ENCODE data around the gene BIRC6.

Gene BIRC6

DNA sequence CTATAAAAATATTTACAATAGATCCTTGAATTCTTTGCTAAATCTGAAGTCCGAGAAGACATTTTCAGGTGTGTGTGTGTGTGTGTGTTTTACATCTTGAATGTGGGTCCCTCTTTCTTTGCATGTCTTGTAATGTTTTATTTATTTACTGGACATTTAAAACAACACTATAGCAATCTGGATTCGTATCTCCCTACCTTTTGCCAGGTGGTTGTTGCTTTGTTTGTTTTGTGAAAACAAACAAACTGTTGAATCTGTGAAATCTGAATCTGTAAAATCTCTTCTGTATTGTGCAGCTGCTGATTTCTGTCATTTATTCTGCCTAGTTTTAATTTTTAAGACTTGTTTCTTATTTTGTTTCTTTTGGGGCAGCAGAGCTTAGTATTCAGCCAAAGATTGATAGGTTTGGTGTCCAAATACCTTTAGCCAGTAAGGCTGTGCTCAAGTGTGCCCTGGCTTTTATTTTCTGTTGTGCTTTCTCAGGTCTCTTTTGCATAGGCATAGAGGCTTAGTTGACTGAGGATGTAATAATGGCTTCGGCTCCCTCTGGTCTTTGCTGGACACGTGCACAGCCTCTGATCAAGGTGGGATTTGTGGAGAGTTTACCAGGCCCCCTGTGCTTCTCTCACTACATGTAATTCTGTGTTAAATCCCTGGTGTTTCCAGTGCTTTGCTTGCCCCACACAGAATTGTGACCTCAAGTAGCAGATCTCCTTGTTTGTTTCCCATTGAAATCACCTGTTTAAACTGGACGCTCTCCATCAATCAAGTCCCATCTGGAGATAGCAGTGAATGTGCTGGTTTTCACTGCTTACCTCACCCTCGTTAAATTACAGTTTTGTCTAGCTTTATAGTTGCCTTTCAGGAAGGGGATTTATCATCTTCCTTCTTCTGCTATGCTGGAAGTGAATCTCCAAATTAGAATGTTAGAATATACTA, 71.1 kb downstream of the BIRC6 start:
- Histone ChIP-seq H3K27me3 (replicated peaks; ENCODE audit: control insufficient read depth, insufficient read depth, low read length, poor library complexity, severe bottlenecking) (no peaks in the 10 kb centered on the region), H3K4me1 (ENCODE audit: control insufficient read depth, insufficient read depth, low read length, poor library complexity, severe bottlenecking) (peaks cover 4% of the 10 kb centered on the region), H3K9me3 (ENCODE audit: control insufficient read depth, low read length) (no peaks in the 10 kb centered on the region), H3K4me3 (ENCODE audit: insufficient read depth, low read depth, low read length, poor library complexity, severe bottlenecking) (no peak overlapping the region), H3K27ac (ENCODE audit: insufficient read depth, low read length, poor library complexity, severe bottlenecking) (no peak overlapping the region), H3K36me3 (ENCODE audit: control insufficient read depth, insufficient read depth, low read length) (peaks cover 12% of the 10 kb centered on the region)
- no peak for DNase-seq

DNA sequence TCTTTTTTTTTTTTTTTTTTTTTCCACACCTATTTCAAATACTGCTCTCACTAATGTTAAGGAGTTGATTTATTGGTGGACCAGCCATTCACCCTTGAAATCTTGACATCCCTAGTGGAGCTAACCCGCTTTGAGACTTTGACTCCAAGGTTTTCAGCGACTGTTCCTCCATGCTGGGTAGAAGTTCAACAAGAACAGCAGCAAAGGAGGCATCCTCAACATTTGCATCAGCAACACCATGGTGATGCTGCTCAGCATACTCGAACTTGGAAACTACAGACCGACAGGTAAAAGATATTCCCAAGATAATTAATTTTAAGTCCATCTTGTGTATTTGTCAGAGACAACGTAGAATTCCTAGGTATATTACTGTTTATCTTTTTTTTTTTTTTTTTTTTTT, 74.0 kb downstream of the BIRC6 start:
- Histone ChIP-seq H3K27ac (ENCODE audit: insufficient read depth, low read length, poor library complexity, severe bottlenecking) (no peak overlapping the region), H3K9me3 (ENCODE audit: control insufficient read depth, low read length) (no peaks in the 10 kb centered on the region), H3K27me3 (replicated peaks; ENCODE audit: control insufficient read depth, insufficient read depth, low read length, poor library complexity, severe bottlenecking) (no peaks in the 10 kb centered on the region), H3K4me3 (ENCODE audit: insufficient read depth, low read depth, low read length, poor library complexity, severe bottlenecking) (no peak overlapping the region), H3K36me3 (ENCODE audit: control insufficient read depth, insufficient read depth, low read length) (peaks cover 12% of the 10 kb centered on the region), H3K4me1 (ENCODE audit: control insufficient read depth, insufficient read depth, low read length, poor library complexity, severe bottlenecking) (peaks cover 4% of the 10 kb centered on the region)
- no peak for DNase-seq

- DNase-seq: no peak
- H3K27me3 ChIP-seq (replicated peaks; ENCODE audit: control insufficient read depth, insufficient read depth, low read length, poor library complexity, severe bottlenecking): no peaks in the 10 kb centered on the region
- no peaks in the 10 kb centered on the region for H3K9me3 ChIP-seq (ENCODE audit: control insufficient read depth, low read length)
- peaks cover 39% of the 10 kb centered on the region for H3K36me3 ChIP-seq (ENCODE audit: control insufficient read depth, insufficient read depth, low read length)
- H3K4me1 ChIP-seq (ENCODE audit: control insufficient read depth, insufficient read depth, low read length, poor library complexity, severe bottlenecking): no peaks in the 10 kb centered on the region
- H3K27ac ChIP-seq (ENCODE audit: insufficient read depth, low read length, poor library complexity, severe bottlenecking): no peak overlapping the region
- H3K4me3 ChIP-seq (ENCODE audit: insufficient read depth, low read depth, low read length, poor library complexity, severe bottlenecking): no peak overlapping the region
These were observed 79.3 kb downstream of the BIRC6 start for GRCh38 chr2:32436150-32436549.

GRCh38 chr2:32442020-32442467, 85.2 kb downstream of the BIRC6 start:
- DNase-seq: no peak
- Histone ChIP-seq H3K27ac (ENCODE audit: insufficient read depth, low read length, poor library complexity, severe bottlenecking) (no peak overlapping the region), H3K9me3 (ENCODE audit: control insufficient read depth, low read length) (no peaks in the 10 kb centered on the region), H3K4me3 (ENCODE audit: insufficient read depth, low read depth, low read length, poor library complexity, severe bottlenecking) (no peak overlapping the region), H3K27me3 (replicated peaks; ENCODE audit: control insufficient read depth, insufficient read depth, low read length, poor library complexity, severe bottlenecking) (no peaks in the 10 kb centered on the region), H3K36me3 (ENCODE audit: control insufficient read depth, insufficient read depth, low read length) (peaks cover 62% of the 10 kb centered on the region), H3K4me1 (ENCODE audit: control insufficient read depth, insufficient read depth, low read length, poor library complexity, severe bottlenecking) (no peaks in the 10 kb centered on the region)

DNA sequence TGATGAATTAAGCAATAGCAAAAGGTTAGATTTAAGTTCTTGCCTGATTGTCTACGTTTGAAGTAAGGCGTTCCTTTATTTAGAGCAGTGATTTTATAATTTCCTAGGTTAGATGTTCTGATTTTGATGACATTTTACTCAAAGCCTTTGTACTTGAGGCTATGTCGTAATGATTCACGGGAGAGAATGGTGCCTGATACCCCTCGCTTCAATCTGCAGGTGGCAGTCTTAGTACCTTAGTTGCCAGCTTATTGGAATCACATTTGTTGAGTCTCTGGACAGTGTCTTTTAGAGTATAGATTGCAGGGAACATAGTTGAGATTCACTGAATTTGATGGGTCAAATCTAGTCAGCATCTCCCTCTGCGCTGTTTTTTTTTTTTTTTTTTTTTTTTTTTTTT, 89.5 kb downstream of the BIRC6 start:
- Histone ChIP-seq H3K4me1 (ENCODE audit: control insufficient read depth, insufficient read depth, low read length, poor library complexity, severe bottlenecking) (no peaks in the 10 kb centered on the region), H3K27me3 (replicated peaks; ENCODE audit: control insufficient read depth, insufficient read depth, low read length, poor library complexity, severe bottlenecking) (no peaks in the 10 kb centered on the region), H3K36me3 (ENCODE audit: control insufficient read depth, insufficient read depth, low read length) (peaks cover 52% of the 10 kb centered on the region), H3K27ac (ENCODE audit: insufficient read depth, low read length, poor library complexity, severe bottlenecking) (no peak overlapping the region), H3K9me3 (ENCODE audit: control insufficient read depth, low read length) (no peaks in the 10 kb centered on the region), H3K4me3 (ENCODE audit: insufficient read depth, low read depth, low read length, poor library complexity, severe bottlenecking) (no peak overlapping the region)
- no peak for DNase-seq

DNA sequence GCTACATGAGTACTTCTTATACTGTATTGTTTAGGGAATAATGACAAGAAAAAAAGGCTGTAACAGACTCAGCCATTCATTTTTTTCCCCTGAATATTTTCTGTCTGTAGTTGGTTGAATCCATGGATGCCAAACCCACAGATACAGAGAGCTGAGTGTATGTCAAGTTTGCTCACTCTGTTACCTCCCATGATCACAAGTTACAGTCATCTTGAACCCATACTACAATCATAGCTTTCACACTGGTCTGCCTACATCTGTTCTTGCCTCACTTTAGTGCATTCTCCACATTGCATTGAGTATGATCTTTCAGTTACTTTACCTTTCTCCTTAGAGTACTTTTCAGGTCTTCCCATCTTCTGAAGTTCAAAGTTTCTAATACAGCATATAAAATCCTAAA, 94.0 kb downstream of the BIRC6 start:
- DNase-seq: no peak
- Histone ChIP-seq H3K9me3 (ENCODE audit: control insufficient read depth, low read length) (no peaks in the 10 kb centered on the region), H3K36me3 (ENCODE audit: control insufficient read depth, insufficient read depth, low read length) (peaks cover 21% of the 10 kb centered on the region), H3K27me3 (replicated peaks; ENCODE audit: control insufficient read depth, insufficient read depth, low read length, poor library complexity, severe bottlenecking) (no peaks in the 10 kb centered on the region), H3K27ac (ENCODE audit: insufficient read depth, low read length, poor library complexity, severe bottlenecking) (no peak overlapping the region), H3K4me3 (ENCODE audit: insufficient read depth, low read depth, low read length, poor library complexity, severe bottlenecking) (no peak overlapping the region), H3K4me1 (ENCODE audit: control insufficient read depth, insufficient read depth, low read length, poor library complexity, severe bottlenecking) (no peaks in the 10 kb centered on the region)

GRCh38 chr2:32452338-32453064, 95.7 kb downstream of the BIRC6 start:
- no peaks in the 10 kb centered on the region for H3K27me3 ChIP-seq (replicated peaks; ENCODE audit: control insufficient read depth, insufficient read depth, low read length, poor library complexity, severe bottlenecking)
- DNase-seq: no peak
- H3K4me1 ChIP-seq (ENCODE audit: control insufficient read depth, insufficient read depth, low read length, poor library complexity, severe bottlenecking): no peaks in the 10 kb centered on the region
- H3K9me3 ChIP-seq (ENCODE audit: control insufficient read depth, low read length): no peaks in the 10 kb centered on the region
- peaks cover 15% of the 10 kb centered on the region for H3K36me3 ChIP-seq (ENCODE audit: control insufficient read depth, insufficient read depth, low read length)
- no peak overlapping the region for H3K4me3 ChIP-seq (ENCODE audit: insufficient read depth, low read depth, low read length, poor library complexity, severe bottlenecking)
- H3K27ac ChIP-seq (ENCODE audit: insufficient read depth, low read length, poor library complexity, severe bottlenecking): no peak overlapping the region

DNA sequence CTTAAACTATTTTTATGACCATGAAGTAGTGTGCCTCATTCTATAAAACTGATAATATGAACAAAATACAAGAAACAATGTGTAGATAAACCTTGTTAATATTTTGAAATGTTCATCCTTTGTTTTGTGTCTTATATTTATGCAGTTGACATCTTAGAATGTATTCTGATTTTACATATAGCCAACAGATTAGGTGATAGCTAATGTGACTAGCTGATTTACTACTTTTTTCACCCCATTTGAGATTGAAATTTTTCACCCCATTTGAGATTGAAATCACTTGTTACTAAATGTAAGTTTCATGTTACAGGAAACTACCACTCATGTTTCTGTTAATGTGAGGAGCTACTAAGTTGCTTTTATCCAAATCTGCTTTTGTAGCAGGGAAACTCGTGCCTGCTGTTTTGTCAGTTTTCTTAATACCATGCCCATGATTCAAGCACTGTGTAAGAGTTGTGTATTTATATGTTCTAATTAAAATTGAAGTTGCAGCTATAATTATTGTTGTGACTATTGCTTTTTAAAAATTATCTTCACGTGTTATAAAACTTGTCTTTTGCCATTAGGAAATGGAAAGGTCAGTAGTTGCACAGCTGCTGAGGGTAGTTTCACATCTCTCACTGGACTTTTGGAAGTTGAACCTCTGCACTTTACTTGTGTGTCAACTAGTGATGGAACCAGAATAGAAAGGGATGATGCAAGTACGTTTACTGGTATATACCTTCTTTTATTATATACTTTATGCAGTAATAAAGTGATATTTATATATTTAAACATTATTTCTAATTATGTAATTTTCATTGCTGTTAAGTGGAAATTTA, 96.6 kb downstream of the BIRC6 start:
- H3K36me3 ChIP-seq (ENCODE audit: control insufficient read depth, insufficient read depth, low read length): peaks cover 15% of the 10 kb centered on the region
- H3K4me3 ChIP-seq (ENCODE audit: insufficient read depth, low read depth, low read length, poor library complexity, severe bottlenecking): no peak overlapping the region
- H3K27ac ChIP-seq (ENCODE audit: insufficient read depth, low read length, poor library complexity, severe bottlenecking): no peak overlapping the region
- no peaks in the 10 kb centered on the region for H3K27me3 ChIP-seq (replicated peaks; ENCODE audit: control insufficient read depth, insufficient read depth, low read length, poor library complexity, severe bottlenecking)
- no peak for DNase-seq
- no peaks in the 10 kb centered on the region for H3K9me3 ChIP-seq (ENCODE audit: control insufficient read depth, low read length)
- H3K4me1 ChIP-seq (ENCODE audit: control insufficient read depth, insufficient read depth, low read length, poor library complexity, severe bottlenecking): no peaks in the 10 kb centered on the region

- no peaks in the 10 kb centered on the region for H3K36me3 ChIP-seq (ENCODE audit: control insufficient read depth, insufficient read depth, low read length)
- H3K4me1 ChIP-seq (ENCODE audit: control insufficient read depth, insufficient read depth, low read length, poor library complexity, severe bottlenecking): no peaks in the 10 kb centered on the region
- no peak overlapping the region for H3K4me3 ChIP-seq (ENCODE audit: insufficient read depth, low read depth, low read length, poor library complexity, severe bottlenecking)
- no peaks in the 10 kb centered on the region for H3K9me3 ChIP-seq (ENCODE audit: control insufficient read depth, low read length)
- no peak for DNase-seq
- H3K27me3 ChIP-seq (replicated peaks; ENCODE audit: control insufficient read depth, insufficient read depth, low read length, poor library complexity, severe bottlenecking): no peaks in the 10 kb centered on the region
- H3K27ac ChIP-seq (ENCODE audit: insufficient read depth, low read length, poor library complexity, severe bottlenecking): no peak overlapping the region
These were observed 99.0 kb downstream of the BIRC6 start for GRCh38 chr2:32455816-32456215.

Data from effector memory CD4-positive, alpha-beta T cell (primary cell).